K562 treated with DMSO at 1 percent for 48 hours (cell line): ENCODE data around the gene JUNB. TPM values are rescaled to one million over a fixed set of nuclear protein-coding genes. Genes with fewer than 3 reads are reported as not detected.

Experiments
- total RNA-seq: library from RNA; unstranded; fragments of 300-600 nt; gene quantifications from 2 replicates; pipeline ENCODE4 v1.2.3, GENCODE V29; 2022; ENCODE audit warnings: low replicate concordance; ENCODE audit errors: extremely low read depth

JUNB gene
- total RNA-seq = not detected in 2 replicates

DNA sequence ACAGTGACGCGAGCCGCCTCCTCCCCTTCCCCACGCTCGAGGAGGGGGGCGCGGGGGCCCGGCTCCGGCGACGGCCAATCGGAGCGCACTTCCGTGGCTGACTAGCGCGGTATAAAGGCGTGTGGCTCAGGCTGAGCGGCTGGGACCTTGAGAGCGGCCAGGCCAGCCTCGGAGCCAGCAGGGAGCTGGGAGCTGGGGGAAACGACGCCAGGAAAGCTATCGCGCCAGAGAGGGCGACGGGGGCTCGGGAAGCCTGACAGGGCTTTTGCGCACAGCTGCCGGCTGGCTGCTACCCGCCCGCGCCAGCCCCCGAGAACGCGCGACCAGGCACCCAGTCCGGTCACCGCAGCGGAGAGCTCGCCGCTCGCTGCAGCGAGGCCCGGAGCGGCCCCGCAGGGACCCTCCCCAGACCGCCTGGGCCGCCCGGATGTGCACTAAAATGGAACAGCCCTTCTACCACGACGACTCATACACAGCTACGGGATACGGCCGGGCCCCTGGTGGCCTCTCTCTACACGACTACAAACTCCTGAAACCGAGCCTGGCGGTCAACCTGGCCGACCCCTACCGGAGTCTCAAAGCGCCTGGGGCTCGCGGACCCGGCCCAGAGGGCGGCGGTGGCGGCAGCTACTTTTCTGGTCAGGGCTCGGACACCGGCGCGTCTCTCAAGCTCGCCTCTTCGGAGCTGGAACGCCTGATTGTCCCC is at the start of gene JUNB:
TSS of gene JUNB (plus strand) at position 142 of the 706 bp plus-strand sequence. CDS start at position 428, 286 bp downstream.

DNA sequence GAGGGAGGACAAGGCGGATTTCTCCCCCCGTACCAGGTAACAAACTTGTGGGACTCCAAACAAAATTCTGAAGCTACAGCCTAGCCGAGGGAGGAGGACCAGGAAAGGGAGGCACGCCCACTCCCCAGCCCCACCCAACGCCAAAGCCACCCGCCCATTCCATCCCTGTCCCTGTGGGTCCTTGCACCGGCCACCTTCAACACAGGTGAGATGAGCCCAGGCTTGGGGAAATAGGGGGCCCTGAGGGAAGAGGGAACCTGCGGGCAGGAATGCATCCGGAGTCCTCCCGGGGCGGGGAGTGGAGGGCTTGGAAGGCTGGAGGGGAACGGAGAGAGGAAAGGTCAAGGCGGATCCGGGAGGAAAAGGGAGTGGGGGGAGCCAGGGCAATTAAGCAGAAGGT is 39.7 kb upstream of the JUNB start, which contains the start of gene BEST2:
TSS of gene BEST2 (plus strand) at position 157 of the 400 bp plus-strand sequence. CDS start 802 bp downstream, outside the sequence.

DNA sequence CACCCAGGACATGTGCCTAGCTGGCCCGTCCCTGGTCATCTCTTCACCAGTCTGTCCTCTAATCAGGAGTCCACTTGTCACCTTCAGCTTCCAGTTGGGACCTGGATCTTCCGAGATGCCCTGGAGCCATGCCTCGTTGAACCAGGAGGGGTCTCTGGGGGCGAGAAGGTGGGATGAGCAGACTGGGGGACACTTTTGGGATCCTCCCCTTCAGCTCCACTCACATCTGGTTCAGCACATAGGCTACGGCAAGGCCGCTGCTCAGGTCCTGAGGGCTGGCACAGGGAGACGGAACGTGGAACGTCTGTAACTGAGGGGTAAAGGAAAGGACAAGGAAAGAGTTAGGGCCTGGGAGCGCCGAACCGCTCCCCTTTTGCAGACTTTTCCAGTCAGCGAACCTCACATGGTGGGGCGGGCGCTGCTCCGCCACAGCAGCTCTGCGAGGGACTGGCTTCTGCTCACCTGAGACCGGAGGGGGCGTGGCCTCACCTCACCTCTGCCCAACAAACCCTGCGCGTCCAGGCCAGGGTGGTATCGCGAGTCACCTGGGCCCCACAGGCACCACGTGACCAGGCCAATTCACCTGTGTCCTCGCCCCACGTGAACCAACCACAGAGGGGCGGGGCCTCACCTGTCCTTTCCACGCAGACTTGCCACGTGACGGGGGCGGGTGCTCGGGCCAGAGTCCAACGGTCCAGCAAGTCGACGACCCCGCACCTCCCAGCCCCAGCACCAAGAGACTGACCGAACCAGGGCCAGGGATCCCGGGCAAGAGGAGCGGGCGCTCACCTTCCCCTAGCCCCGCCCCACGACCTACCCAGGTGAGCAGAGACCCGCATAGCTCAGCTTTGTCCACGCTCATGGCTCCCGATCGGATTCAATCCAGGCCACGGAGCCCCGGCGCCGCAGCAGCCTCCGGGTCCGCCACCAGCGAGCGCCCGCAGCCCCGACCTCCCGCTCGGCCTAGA is 16.4 kb upstream of the JUNB start, which contains the start of gene HOOK2:
TSS of gene HOOK2 (minus strand) at position 965 of the 968 bp plus-strand sequence. CDS start at position 862, 103 bp downstream.

DNA sequence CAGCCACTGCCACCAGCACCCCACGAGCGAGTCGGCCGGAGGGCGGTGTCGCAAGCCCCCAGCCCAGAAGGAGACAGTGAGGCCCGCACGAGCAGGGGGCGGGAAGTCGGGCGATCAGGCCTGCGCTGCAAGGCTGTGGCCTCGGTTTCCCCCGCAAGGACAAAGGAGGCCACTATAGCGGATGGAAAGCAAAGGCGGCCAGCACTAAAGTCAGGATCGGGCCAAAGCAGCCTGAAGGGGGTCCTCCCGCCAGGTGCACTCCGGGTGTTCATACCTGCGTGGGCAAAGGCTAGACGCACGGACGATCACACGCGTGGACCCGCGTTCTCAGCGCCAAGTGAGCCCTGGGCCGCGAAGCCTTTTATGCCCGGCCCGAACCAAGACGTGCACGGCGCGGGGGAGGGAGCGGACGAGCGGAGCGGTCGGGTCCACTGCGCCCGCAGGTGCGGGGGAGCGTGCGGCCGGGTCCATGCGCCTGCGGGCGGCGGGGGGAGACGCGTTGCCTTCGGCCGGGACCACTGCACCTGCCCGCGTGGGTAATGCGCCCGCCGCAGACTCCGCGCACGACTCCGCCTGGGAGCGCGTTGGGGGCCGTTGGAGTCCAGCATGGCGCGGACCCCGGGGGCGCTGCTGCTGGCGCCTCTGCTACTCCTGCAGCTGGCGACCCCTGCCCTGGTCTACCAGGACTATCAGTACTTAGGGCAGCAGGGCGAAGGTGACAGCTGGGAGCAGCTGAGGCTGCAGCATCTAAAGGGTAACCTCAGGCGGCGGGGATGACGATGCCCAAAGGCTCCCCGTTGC is 10.4 kb downstream of the JUNB start, which contains the start of the genes PRDX2 and THSD8:
TSS of gene PRDX2 (minus strand) at position 335 of the 801 bp plus-strand sequence. CDS start 539 bp downstream, outside the sequence.
TSS of gene THSD8 (plus strand) at position 604 of the 801 bp plus-strand sequence. CDS start at position 607, 3 bp downstream.

DNA sequence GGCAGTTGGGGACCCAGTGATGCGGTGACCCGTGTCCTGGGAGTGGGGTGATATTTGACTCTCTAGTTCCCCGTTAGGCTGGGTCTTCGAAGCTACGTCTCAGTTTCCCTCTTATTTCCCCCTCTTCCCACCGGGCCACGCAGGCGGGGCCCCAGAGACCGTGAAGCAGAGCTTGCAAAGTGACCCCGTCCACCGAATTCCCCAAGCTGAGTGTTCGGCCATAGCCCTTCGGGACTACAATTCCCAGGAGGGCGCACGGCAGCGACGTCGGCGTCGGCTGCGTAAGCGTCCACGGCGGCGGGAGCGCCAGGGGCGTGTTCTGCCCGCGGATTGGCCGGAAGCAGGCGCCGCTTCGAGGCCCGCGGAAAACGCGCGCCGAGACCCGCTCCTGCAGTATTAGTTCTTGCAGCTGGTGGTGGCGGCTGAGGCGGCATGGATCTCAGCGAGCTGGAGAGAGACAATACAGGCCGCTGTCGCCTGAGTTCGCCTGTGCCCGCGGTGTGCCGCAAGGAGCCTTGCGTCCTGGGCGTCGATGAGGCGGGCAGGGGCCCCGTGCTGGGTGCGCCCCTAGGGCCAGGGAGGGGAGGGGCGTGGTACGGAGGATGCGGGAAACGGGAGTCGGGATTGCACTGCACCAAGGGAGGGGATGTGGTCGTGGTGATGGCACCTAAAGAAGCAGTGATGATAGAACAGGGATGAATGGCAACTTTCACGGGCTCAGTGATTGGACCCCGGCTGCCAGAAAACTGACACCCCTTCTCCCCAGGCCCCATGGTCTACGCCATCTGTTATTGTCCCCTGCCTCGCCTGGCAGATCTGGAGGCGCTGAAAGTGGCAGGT is 15.2 kb downstream of the JUNB start, which contains the start of gene RNASEH2A:
TSS of gene RNASEH2A (plus strand) at position 343 of the 840 bp plus-strand sequence. CDS start at position 433, 90 bp downstream.

DNA sequence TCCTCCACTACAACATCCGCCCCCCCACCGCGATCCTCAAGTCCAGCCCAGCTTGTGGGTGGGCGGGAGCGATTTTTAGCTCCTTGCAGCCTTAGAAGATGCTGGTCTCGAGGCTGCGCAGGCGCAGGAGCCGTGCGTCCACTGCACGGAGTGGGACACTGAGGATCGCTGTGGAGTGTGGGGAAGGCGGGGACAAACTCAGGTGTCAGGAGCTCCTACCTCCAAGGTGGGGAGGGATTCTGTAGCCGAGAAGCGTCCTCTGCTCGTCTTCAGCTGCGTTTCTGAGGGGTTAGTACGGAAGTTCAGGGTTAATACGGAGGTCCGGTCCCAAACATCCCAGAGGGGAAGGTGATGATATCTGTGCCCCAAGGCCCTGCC is 43.3 kb downstream of the JUNB start, which contains the start of gene RTBDN:
TSS of gene RTBDN (minus strand) at position 14 of the 378 bp plus-strand sequence. CDS start 4,600 bp downstream, outside the sequence.

DNA sequence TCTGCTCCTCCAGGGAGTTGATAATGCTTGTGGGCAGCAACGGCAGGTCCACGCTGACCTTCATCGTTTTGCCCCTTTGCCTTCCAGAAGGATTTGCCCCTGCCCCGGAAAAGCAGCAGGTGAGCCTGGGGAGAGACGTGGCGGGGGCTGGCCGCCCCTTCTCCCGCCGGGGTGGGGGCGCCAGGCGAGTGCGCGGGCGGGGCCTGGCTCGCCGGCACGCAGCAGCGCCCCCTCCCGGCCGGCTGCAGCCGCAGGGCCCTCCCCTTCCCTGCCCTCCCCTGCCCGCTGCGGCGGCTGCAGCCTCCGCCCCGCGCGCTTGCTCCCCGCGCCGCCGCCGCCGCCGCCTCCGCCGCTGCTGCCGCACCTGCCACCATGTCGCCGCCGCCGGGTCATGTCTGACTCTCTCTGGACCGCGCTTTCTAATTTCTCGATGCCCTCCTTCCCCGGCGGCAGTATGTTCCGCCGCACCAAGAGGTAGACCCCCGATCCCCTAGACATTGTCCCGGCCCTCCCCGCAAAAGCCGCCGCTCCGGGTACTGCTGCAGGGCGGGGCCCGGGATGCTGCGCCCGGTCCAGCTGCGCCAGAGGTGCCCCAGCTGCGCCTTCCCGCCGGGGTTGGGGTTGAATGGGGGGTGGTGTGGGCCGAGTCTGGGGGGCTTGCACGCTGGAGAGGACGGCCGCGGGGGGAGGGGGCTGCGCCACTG is 47.0 kb downstream of the JUNB start, which contains the start of gene MAST1:
TSS of gene MAST1 (plus strand) at position 334 of the 704 bp plus-strand sequence. CDS start at position 392, 58 bp downstream.

Other genes starting within 250 kb of the JUNB start
- not detected in 2 replicates for gene ZNF564, start 240.0 kb upstream of the JUNB start, total RNA-seq
- not detected in 2 replicates for gene ZNF490, start 180.7 kb upstream of the JUNB start, total RNA-seq
- gene ZNF791, start 180.6 kb upstream of the JUNB start, total RNA-seq = not detected in 2 replicates
- not detected in 2 replicates for gene MAN2B1, start 124.7 kb upstream of the JUNB start, total RNA-seq
- not detected in 2 replicates for gene WDR83, start 124.7 kb upstream of the JUNB start, total RNA-seq
- not detected in 2 replicates for gene DHPS, start 109.6 kb upstream of the JUNB start, total RNA-seq
- not detected in 2 replicates for gene GNG14, start 103.5 kb upstream of the JUNB start, total RNA-seq
- gene FBXW9, start 94.9 kb upstream of the JUNB start, total RNA-seq = not detected in 2 replicates
- 258 TPM in 1 of 2 replicates, not detected in the other for gene TNPO2, start 67.6 kb upstream of the JUNB start, total RNA-seq
- not detected in 2 replicates for gene TRIR, start 56.8 kb upstream of the JUNB start, total RNA-seq
- not detected in 2 replicates for gene GET3, start 54.0 kb upstream of the JUNB start, total RNA-seq
- gene BEST2, start 39.7 kb upstream of the JUNB start, total RNA-seq = not detected in 2 replicates
- not detected in 2 replicates for gene HOOK2, start 15.9 kb upstream of the JUNB start, total RNA-seq
- 1,339 TPM in 1 of 2 replicates, not detected in the other for gene PRDX2, start 10.3 kb downstream of the JUNB start, total RNA-seq
- not detected in 2 replicates for gene THSD8, start 10.6 kb downstream of the JUNB start, total RNA-seq
- gene RNASEH2A, start 15.1 kb downstream of the JUNB start, total RNA-seq = not detected in 2 replicates
- not detected in 2 replicates for gene RTBDN, start 43.1 kb downstream of the JUNB start, total RNA-seq
- gene MAST1, start 47.0 kb downstream of the JUNB start, total RNA-seq = not detected in 2 replicates
- gene DNASE2, start 90.0 kb downstream of the JUNB start, total RNA-seq = not detected in 2 replicates
- gene KLF1, start 95.7 kb downstream of the JUNB start, total RNA-seq = not detected in 2 replicates
- gene GCDH, start 99.7 kb downstream of the JUNB start, total RNA-seq = not detected in 2 replicates
- gene SYCE2, start 127.8 kb downstream of the JUNB start, total RNA-seq = not detected in 2 replicates
- 986 TPM in 1 of 2 replicates, not detected in the other for gene FARSA, start 142.2 kb downstream of the JUNB start, total RNA-seq
- gene CALR, start 147.1 kb downstream of the JUNB start, total RNA-seq = 227 and 730 TPM in 2 replicates
- gene RAD23A, start 154.4 kb downstream of the JUNB start, total RNA-seq = not detected in 2 replicates
- gene GADD45GIP1, start 165.7 kb downstream of the JUNB start, total RNA-seq = not detected in 2 replicates
- gene DAND5, start 178.1 kb downstream of the JUNB start, total RNA-seq = not detected in 2 replicates
- gene NFIX, start 204.0 kb downstream of the JUNB start, total RNA-seq = not detected in 2 replicates